Measurements from ENCODE around the gene GPR143.

- TF ChIP-seq, protein P1, sequence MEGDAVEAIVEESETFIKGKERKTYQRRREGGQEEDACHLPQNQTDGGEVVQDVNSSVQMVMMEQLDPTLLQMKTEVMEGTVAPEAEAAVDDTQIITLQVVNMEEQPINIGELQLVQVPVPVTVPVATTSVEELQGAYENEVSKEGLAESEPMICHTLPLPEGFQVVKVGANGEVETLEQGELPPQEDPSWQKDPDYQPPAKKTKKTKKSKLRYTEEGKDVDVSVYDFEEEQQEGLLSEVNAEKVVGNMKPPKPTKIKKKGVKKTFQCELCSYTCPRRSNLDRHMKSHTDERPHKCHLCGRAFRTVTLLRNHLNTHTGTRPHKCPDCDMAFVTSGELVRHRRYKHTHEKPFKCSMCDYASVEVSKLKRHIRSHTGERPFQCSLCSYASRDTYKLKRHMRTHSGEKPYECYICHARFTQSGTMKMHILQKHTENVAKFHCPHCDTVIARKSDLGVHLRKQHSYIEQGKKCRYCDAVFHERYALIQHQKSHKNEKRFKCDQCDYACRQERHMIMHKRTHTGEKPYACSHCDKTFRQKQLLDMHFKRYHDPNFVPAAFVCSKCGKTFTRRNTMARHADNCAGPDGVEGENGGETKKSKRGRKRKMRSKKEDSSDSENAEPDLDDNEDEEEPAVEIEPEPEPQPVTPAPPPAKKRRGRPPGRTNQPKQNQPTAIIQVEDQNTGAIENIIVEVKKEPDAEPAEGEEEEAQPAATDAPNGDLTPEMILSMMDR (conservative IDR thresholded peaks at IDR 0.05; ENCODE audit: low read depth, low read length), result no peak
- TF ChIP-seq POLR2A (IDR thresholded peaks at IDR 0.05; ENCODE audit: low read depth, low read length), result no peak
- no peak for TF ChIP-seq MXI1 (IDR thresholded peaks at IDR 0.05; ENCODE audit: borderline replicate concordance, low read depth, low read length)
- no peak for TF ChIP-seq RCOR1 (IDR thresholded peaks at IDR 0.05; ENCODE audit: insufficient replicate concordance, low read length)
- no peak for TF ChIP-seq USF2 (IDR thresholded peaks at IDR 0.05; ENCODE audit: low read depth, low read length)
- no peak for TF ChIP-seq MAFK (IDR thresholded peaks at IDR 0.05; ENCODE audit: low read depth, low read length)
- TF ChIP-seq RAD21 (IDR thresholded peaks at IDR 0.05; ENCODE audit: low read length), result no peak
- TF ChIP-seq RFX5 (IDR thresholded peaks at IDR 0.05; ENCODE audit: low read depth, low read length), result no peak
- no peak for TF ChIP-seq CEBPB (IDR thresholded peaks at IDR 0.05; ENCODE audit: low read depth, low read length)
- no peak for TF ChIP-seq NFE2L2 (IDR thresholded peaks at IDR 0.05; ENCODE audit: low read depth, low read length)
- TF ChIP-seq FOS (IDR thresholded peaks at IDR 0.05; ENCODE audit: low read depth, low read length), result no peak
- TF ChIP-seq SMC3 (IDR thresholded peaks at IDR 0.05; ENCODE audit: low read depth, low read length), result no peak
- TF ChIP-seq CHD1 (IDR thresholded peaks at IDR 0.05; ENCODE audit: low read depth, low read length), result no peak
- TF ChIP-seq BHLHE40 (IDR thresholded peaks at IDR 0.05; ENCODE audit: low read depth, low read length), result no peak
These were observed 20.5 kb upstream of the GPR143 start, which contains the start of gene SHROOM2 for GRCh38 chrX:9785944-9786797.
